Activated effector memory CD4-positive, alpha-beta T cell treated with anti-CD3 and anti-CD28 coated beads, Interleukin-2, amount 50 U/mL, for 16 hours (primary cell): ENCODE results near the gene ZNF726.
"Not testable (repeated sequence)": the region's sequence is repeated elsewhere in the genome, so short reads cannot be mapped to it uniquely, and the experiment has no call there.

Source experiments
- DNase-seq: peaks from one replicate; pipeline ENCODE4 v3.0.0-alpha.2; 2020

The ZNF726 gene

GRCh38 chr19:23946569-23946968 is 31.9 kb downstream of the ZNF726 start:
- no peak for DNase-seq

GRCh38 chr19:23949611-23950010 is 34.9 kb downstream of the ZNF726 start:
- no peak for DNase-seq

- no peak for DNase-seq
Measured at GRCh38 chr19:23956051-23956450, 41.4 kb downstream of the ZNF726 start.

GRCh38 chr19:23957660-23958281 is 43.1 kb downstream of the ZNF726 start:
- no peak for DNase-seq

- not testable (repeated sequence) for DNase-seq
Measured at GRCh38 chr19:23963396-23963795, 48.7 kb downstream of the ZNF726 start.

- not testable (repeated sequence) for DNase-seq
Measured at GRCh38 chr19:23963881-23964280, 49.2 kb downstream of the ZNF726 start.

GRCh38 chr19:23964334-23964733 is 49.6 kb downstream of the ZNF726 start:
- DNase-seq: not testable (repeated sequence)

- no peak for DNase-seq
Measured at GRCh38 chr19:23969630-23970029, 54.9 kb downstream of the ZNF726 start.

GRCh38 chr19:23971598-23971997 is 56.9 kb downstream of the ZNF726 start:
- DNase-seq: no peak

- DNase-seq: no peak
Measured at GRCh38 chr19:23972161-23972560, 57.5 kb downstream of the ZNF726 start.

- DNase-seq: no peak
Measured at GRCh38 chr19:23974941-23975340, 60.3 kb downstream of the ZNF726 start.

GRCh38 chr19:23976631-23977030 is 61.9 kb downstream of the ZNF726 start:
- not testable (repeated sequence) for DNase-seq

GRCh38 chr19:23977256-23977655 is 62.6 kb downstream of the ZNF726 start:
- DNase-seq: not testable (repeated sequence)

GRCh38 chr19:23978068-23978467 is 63.4 kb downstream of the ZNF726 start:
- no peak for DNase-seq

- DNase-seq: no peak
Measured at GRCh38 chr19:23980805-23981204, 66.1 kb downstream of the ZNF726 start.

GRCh38 chr19:23981863-23982262 is 67.2 kb downstream of the ZNF726 start:
- no peak for DNase-seq

- no peak for DNase-seq
Measured at GRCh38 chr19:23983406-23983805, 68.7 kb downstream of the ZNF726 start.
